HFF-Myc (cell line): ENCODE measurements around the gene DGKQ.

Source experiments
- DNase-seq: peaks from one replicate; pipeline ENCODE4 v3.0.0-alpha.2; 2011; ENCODE audit warnings: low read depth; ENCODE audit errors: extremely low read depth
- H3K4me3 ChIP-seq: replicated peaks from 2 replicates; pipeline ENCODE4 v1.5.1; 2011; ENCODE audit warnings: low read depth, mild to moderate bottlenecking, control low read depth, low read length
- TF ChIP-seq, protein P1 (sequence below): IDR thresholded peaks from 2 replicates; pipeline ENCODE4 v1.5.1; 2012; ENCODE audit warnings: mild to moderate bottlenecking, low read depth, low read length, control low read depth; ENCODE audit errors: missing control alignments

DGKQ gene

DNA sequence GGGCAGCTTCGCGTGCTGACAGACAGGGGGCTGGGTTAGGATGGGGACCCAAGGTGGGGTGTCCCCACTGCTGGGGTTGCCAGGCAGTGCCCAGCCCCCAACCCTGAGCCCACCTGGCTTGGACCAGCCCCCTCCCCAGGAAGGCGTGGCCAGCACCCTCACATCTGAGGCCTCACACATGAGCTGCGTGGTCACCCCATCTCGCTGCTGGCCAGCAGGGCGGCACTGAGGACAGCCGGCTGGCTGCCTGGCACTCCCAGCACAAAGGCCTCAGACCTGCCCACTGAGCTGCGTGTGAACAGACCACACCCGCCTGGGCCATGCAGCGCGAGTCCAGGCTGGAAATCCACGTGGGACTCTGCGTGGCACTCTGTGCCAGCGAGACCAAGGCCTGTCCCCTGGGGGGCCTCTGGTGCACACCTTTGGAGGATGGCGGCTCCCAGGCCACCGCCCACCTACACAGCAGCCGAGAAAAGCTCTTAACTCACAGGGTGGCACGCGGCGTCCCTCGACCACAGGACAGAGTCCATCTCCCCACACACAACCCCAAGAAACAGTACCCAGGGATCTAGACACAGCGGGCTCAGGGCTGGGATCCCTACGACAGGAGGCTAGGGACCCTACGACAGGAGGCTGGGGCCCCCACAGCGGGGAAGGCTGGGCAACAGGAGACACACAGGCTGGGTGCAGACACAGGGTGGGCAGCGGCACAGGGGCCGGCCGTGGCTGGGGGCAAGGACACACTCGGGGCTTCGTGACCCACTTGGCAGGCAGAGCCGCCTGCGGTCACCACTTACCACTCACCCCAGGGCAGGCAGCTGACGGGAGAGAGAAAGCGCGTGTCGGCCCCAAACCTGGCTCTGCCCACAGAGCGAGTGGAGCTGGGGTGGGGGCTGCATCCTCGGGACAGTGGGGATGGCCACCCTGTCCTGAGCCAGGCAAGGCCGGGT lies 9.8 kb downstream of the DGKQ start:
- no peak for DNase-seq
- H3K4me3 ChIP-seq = no peak overlapping the region
- TF ChIP-seq, protein P1, sequence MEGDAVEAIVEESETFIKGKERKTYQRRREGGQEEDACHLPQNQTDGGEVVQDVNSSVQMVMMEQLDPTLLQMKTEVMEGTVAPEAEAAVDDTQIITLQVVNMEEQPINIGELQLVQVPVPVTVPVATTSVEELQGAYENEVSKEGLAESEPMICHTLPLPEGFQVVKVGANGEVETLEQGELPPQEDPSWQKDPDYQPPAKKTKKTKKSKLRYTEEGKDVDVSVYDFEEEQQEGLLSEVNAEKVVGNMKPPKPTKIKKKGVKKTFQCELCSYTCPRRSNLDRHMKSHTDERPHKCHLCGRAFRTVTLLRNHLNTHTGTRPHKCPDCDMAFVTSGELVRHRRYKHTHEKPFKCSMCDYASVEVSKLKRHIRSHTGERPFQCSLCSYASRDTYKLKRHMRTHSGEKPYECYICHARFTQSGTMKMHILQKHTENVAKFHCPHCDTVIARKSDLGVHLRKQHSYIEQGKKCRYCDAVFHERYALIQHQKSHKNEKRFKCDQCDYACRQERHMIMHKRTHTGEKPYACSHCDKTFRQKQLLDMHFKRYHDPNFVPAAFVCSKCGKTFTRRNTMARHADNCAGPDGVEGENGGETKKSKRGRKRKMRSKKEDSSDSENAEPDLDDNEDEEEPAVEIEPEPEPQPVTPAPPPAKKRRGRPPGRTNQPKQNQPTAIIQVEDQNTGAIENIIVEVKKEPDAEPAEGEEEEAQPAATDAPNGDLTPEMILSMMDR = no peak

DNA sequence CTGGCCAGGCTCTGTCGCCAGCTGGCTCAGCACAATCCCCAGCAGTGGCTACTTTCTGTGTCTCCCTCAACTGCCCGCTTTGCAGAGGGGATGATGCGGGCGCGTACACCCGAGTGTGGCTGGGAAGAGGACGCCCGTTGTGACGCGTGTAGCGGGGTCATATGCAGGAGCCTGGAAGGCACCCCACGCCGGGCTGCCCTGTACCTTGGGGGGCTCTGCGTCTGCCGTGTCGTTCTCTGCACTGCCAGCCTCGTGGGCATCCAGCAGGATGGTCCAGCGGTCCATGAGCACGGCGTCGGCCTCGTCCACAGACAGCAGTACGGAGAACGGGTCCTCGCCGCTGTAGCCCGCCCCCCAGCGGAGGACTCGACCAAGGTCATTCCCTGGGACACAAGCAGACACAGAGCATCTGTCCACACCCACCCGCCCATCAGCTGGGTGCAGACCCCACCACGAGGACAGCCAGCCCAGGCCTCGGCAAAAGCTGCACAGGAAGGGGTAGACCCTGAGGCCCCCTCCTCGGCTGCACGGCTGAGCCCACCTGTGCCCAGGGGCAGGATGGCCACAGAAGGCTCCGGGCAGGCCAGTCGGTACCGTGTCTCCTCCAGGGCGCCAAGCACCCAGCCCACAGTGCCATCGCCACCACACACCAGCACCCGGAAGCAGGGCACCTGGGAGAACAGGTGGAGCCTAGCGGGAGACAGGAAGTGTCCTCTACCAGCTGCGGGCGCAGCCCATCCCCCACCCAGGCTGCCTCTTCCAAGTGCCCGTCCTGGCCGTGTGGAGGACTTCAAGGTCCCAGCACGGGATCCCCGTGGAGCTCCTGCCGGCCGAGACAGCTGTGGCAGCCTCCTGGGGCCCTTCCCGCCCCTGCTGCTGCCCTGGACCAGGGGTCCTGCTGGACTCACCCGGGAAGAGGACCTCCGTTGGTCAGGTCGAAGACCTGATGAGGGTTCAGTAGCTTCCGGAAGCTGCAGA lies 10.8 kb downstream of the DGKQ start:
- TF ChIP-seq, protein P1 = no peak
- H3K4me3 ChIP-seq = no peak overlapping the region
- no peak for DNase-seq

DNA sequence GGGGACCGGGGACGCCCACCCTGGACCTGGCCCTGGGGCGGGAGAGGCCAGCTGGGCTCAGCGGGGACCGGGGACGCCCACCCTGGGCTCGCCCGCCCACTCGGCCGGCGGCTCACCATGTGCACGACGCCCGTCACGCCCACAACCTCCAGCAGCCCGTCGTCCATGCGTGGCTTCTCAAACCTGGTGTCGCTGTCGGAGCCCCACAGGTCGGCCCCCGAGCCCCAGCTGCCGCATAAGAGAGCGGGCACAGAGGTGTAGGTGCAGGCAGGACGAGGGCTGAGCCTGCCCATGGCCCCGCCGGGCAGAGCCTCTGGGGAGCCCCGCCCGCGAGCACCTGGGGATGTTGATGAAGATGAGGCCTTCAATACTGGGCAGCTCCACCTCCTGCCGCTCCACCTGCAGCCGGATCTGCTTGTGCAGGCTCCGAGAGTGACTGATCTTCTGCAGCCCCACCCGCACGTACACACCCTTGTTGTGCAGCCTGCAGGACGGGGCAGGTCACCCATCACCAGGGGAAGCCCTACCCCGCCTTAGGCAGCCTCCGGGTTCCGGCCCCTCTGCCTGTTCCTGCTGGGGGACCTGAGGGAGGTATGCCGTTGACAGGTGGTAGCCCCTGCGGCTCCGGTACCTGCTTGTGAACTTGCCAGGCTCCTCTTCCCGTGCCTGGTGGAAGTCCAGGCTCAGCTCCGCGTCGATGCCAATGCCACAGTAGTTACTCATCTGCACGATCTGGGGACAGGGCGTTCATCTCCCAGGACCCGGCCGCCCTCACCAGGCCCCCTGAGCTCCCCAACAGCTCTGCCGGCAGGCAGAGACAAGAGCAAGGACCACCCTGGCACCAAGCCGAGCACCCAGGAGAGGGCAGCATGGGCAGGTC lies 11.8 kb downstream of the DGKQ start:
- no peak for DNase-seq
- no peak overlapping the region for H3K4me3 ChIP-seq
- TF ChIP-seq, protein P1 = no peak

DNA sequence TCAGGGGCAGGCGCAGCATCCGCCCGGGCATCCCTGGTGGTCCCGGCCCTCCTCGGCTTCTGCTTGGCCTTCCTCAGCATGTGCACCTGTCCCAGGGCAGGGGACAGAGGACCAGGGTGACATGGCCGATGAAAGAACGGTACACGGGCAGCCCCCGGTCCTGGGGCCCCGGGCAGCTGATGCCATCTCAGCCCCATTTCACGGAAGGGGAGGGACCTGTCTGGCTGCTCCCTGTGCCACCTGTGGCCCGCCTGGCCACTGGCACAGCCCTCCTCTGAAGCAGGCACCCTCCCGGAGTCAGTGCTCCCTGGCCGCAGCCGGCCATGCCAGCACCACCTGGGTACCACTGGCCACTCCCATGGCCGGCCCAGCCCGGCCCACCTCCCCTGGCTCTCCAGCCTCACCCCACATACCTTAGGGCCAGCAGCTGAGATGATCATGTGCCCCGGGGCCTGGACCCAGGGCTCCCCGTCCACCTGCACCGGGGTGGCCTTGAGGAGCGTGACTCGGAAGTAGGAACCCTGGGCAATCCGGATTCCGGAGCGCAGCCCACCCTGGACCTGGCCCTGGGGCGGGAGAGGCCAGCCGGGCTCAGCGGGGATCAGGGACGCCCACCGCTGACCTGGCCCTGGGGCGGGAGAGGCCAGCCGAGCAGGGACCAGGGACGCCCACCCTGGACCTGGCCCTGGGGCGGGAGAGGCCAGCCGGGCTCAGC lies 12.6 kb downstream of the DGKQ start:
- TF ChIP-seq, protein P1 = no peak
- no peak overlapping the region for H3K4me3 ChIP-seq
- no peak for DNase-seq

DNA sequence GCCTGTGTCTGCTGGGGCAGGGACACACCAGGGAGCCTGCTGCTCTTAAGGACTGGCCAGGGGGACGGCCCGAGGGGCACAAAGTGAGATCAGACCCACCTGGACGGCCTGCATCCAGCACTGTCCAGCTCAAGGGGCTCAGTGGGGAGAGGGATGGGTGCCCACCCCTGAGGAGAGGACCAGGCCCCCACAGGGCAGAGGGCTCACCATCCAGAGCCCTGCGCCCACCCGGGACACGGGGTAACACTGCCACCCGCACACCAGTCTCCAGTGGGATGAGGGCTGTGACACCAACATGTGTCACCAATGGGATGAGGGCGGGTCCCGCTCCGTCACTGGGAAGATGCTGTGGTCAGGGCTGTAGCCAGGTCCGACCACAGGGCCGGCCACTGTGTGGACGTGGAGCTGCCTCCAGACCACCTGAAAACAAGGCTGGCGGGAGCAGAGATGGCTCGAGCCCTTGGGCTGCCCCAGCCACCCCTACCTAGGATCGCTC lies 13.2 kb downstream of the DGKQ start:
- TF ChIP-seq, protein P1 = no peak
- no peak overlapping the region for H3K4me3 ChIP-seq
- DNase-seq = no peak
